Measurements from ENCODE around the gene TLK1.

TLK1 gene

GRCh38 chr2:171036532-171036931 is 124.2 kb downstream of the TLK1 start:
- DNase-seq (ENCODE audit: low read depth, low spot score), result no peak
- H3K4me3 ChIP-seq (ENCODE audit: low read length), result no peak overlapping the region

- no peak for DNase-seq (ENCODE audit: low read depth, low spot score)
- no peak overlapping the region for H3K4me3 ChIP-seq (ENCODE audit: low read length)
Measured at GRCh38 chr2:171034315-171034714, 126.4 kb downstream of the TLK1 start.

DNA sequence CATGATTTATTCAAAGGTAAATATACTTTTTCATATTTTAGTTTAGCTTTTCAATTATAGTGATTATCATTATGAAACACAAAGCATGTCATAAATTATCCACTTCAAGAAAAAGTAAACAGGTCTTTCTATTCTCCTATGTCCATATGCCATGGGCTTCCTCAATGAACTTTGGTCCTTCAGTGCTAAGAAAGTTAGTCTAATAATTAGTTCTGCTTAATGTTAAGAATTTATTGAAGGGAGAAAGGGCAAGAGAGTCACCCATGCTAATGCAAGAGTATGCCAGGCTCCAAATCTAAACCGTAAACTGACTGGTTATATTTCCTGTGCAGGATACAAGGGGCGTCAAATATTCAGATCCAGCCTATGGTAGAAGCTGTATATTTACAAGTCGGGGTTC is 135.5 kb downstream of the TLK1 start:
- no peak for DNase-seq (ENCODE audit: low read depth, low spot score)
- H3K4me3 ChIP-seq (ENCODE audit: low read length), result no peak overlapping the region

GRCh38 chr2:171018522-171018921 is 142.2 kb downstream of the TLK1 start:
- DNase-seq (ENCODE audit: low read depth, low spot score), result no peak
- no peak overlapping the region for H3K4me3 ChIP-seq (ENCODE audit: low read length)

DNA sequence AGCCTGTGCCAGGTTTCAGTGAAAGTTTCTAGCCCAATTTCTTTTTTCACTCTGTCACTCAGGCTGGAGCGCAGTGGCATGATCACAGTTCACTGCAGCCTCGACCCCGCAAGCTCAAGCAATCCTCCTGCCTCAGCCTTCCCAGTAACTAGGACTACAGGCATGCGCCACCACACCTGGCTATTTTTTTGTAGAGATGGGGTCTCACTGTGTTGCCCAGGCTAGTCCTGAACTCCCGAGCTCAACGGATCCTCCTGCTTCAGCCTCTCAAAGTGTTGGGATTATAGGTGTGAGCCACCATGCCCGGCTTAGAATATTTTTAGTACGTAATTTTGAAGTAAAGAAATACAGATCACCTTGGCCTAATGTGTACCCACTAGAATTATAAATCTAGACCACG is 144.6 kb downstream of the TLK1 start:
- DNase-seq (ENCODE audit: low read depth, low spot score), result no peak
- H3K4me3 ChIP-seq (ENCODE audit: low read length), result no peak overlapping the region

- no peak for DNase-seq (ENCODE audit: low read depth, low spot score)
- no peak overlapping the region for H3K4me3 ChIP-seq (ENCODE audit: low read length)
Measured at GRCh38 chr2:171013851-171014250, 146.8 kb downstream of the TLK1 start.

- no peak for DNase-seq (ENCODE audit: low read depth, low spot score)
- H3K4me3 ChIP-seq (ENCODE audit: low read length), result no peak overlapping the region
Measured at GRCh38 chr2:171009386-171009785, 151.3 kb downstream of the TLK1 start.

- H3K4me3 ChIP-seq (ENCODE audit: low read length), result no peak overlapping the region
- no peak for DNase-seq (ENCODE audit: low read depth, low spot score)
Measured at GRCh38 chr2:171008550-171009205, 152.0 kb downstream of the TLK1 start.

DNA sequence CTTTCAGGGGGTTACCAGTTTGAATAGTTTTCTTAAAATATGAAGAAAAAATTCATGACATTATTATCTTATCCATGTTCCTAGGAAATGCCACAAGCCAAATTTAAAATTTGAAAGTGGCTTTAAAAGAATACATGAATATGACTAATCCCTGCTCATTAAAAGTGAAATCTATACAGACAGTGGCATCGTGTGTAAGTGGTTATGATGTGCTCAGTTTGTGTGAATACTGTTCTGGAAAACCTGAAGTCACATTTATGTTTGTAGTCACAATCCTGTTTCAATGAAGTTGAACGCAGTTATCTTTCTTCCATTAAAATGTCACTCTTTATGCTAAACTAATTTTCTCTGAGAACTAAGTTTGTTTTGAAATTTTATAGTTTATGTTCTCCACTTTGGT is 155.9 kb downstream of the TLK1 start:
- no peak for DNase-seq (ENCODE audit: low read depth, low spot score)
- H3K4me3 ChIP-seq (ENCODE audit: low read length), result no peak overlapping the region

DNA sequence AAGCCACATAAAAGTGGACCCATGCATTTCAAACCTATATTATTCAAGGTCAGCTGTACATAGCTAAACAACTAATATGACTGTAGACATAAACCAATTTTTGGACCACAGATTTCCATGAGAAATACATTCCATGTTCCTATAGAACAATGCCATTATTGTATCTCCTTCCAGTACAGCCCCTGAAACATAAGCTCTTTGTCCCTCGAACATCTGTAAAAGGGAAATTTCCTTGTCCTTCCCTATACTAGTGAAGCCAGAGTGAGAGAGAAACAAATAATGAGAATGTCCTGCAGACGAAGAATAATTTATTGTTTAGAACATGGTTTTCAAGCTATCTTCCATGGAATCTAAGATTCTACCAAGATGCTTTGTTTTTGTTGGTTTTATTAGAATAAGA is 156.3 kb downstream of the TLK1 start:
- DNase-seq (ENCODE audit: low read depth, low spot score), result no peak
- no peak overlapping the region for H3K4me3 ChIP-seq (ENCODE audit: low read length)

DNA sequence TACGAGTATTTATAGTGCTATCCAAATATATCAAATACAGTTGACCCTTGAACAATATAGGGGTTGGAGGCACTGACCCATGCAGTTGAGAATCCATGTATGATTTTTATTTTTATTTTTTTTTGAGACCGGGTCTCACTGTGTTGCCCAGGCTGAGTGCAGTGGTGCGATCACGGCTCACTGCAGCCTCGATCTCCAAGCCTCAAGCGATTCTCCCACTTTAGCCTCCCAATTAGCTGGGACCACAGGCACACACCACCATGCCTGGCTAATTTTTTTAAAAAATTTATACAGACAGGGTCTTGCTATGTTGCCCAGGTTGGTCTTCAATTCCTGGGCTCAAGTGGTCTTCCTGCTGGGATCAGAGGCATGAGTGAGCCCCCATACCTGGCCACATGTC is 161.0 kb downstream of the TLK1 start:
- DNase-seq (ENCODE audit: low read depth, low spot score), result no peak

DNA sequence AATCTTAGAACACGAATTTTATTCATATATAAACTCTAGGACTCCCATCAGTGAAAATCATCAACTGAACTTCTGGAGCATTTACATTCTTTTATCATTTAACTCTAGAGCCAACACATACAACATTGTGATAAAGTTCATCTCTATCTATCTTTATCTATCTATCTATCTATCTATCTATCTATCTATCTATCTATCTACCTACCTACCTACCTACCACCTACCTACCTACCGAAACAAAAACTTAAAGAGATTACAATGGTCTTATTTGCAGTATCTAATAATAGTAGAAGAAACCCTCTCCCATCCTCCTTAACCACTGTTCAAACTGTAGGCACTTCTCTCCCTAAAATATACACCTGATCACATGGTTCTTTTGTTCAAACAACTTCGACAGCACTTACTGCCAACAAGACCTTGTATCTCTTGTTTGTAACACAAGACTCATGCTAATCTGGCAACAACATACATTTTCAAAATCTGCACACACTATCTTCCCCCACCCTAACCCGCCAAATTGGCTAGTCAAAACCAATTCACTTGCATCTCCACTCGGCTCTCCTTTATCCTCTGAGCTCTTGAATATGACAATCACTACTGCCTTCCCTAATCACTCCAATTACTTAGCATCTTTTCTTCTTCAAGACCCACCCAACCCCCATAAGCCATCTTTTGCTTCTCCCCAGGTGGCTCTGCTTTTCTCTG is 162.6 kb downstream of the TLK1 start:
- no peak for DNase-seq (ENCODE audit: low read depth, low spot score)
- H3K4me3 ChIP-seq (ENCODE audit: low read length), result no peak overlapping the region

More for the DNA sequence above, 161.0 kb downstream of the TLK1 start:
- H3K4me3 ChIP-seq (ENCODE audit: low read length), result no peak overlapping the region

GRCh38 chr2:170996316-170996715 is 164.4 kb downstream of the TLK1 start:
- DNase-seq (ENCODE audit: low read depth, low spot score), result no peak
- H3K4me3 ChIP-seq (ENCODE audit: low read length), result no peak overlapping the region

DNA sequence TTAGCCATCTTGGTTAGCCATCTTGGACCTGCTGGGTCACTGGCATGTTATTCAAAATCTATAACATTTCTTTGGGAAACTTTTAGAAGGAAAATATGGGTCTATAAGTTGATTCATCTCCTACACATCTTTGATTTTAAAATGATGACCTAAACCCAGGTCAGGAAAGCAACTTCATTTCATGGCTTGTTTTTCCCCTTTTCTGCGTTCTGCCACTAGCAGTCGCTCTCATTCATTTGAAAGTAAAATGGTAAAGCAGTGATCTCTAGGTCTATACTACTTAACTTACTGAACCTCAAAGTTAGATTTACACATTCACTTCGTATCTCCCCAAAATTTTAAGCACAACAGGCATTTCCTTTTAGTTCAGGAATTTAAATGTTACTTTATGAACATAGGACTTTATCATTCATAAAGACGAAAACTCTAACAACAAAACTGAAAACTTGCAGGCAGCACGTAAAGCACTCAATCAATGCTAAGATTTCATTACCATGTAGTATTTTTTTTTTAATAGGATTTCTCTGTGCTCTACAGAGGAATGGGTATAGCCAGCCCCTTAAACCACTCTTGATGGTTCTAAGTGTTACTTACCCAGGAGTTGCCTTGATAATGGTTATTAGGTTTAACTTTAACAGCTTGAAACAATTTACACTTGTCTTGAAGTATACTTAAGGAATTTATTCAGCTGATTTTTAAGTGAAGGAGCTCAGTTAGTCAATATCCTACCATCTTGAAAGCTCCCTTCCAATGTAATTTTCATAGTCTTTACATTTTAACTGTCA is 169.1 kb downstream of the TLK1 start:
- H3K4me3 ChIP-seq (ENCODE audit: low read length), result no peak overlapping the region
- no peak for DNase-seq (ENCODE audit: low read depth, low spot score)

- H3K4me3 ChIP-seq (ENCODE audit: low read length), result no peak overlapping the region
- no peak for DNase-seq (ENCODE audit: low read depth, low spot score)
Measured at GRCh38 chr2:170986566-170987258, 174.0 kb downstream of the TLK1 start.

GRCh38 chr2:170985407-170985806 is 175.3 kb downstream of the TLK1 start:
- DNase-seq (ENCODE audit: low read depth, low spot score), result no peak
- H3K4me3 ChIP-seq (ENCODE audit: low read length), result no peak overlapping the region

- no peak overlapping the region for H3K4me3 ChIP-seq (ENCODE audit: low read length)
Measured at GRCh38 chr2:170984079-170984478, 176.6 kb downstream of the TLK1 start.

DNA sequence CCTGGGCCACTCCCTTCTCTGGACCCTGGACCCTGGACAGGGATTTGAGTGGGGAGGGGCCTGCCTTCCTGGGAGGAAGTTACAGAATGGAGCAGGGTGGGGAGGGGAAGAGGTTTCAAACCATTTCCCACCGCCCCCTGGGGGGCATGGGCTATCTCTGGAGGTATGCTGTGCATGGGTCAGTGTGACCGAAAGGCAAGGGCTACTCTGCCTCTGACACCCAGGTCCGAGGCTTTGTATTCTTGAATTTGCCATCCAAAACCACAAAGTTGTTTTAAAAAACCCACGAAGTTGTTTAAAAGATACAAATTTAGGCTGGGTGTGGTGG is 184.8 kb downstream of the TLK1 start:
- H3K4me3 ChIP-seq (ENCODE audit: low read length), result no peak overlapping the region

More at GRCh38 chr2:170984079-170984478, 176.6 kb downstream of the TLK1 start:
- no peak for DNase-seq (ENCODE audit: low read depth, low spot score)

GRCh38 chr2:170975127-170975942 is 185.4 kb downstream of the TLK1 start:
- H3K4me3 ChIP-seq (ENCODE audit: low read length), result no peak overlapping the region
- no peak for DNase-seq (ENCODE audit: low read depth, low spot score)

More for the DNA sequence above, 184.8 kb downstream of the TLK1 start:
- DNase-seq (ENCODE audit: low read depth, low spot score), result no peak

Data from Jurkat, Clone E6-1 (cell line).